NCI-H345 treated with DMSO at 0.1 percent for 48 hours (cell line): Measurements from ENCODE around the gene CDK14.
"Not testable (repeated sequence)": the region's sequence is repeated elsewhere in the genome, so short reads cannot be mapped to it uniquely, and the experiment has no call there.

Experiments used
- DNase-seq: peaks from one replicate; lab custom pipeline; 2025; ENCODE audit not compliant: unreplicated experiment; lab: John Stamatoyannopoulos, UW

The CDK14 gene

GRCh38 chr7:90629297-90629918 lies 33.3 kb downstream of the CDK14 start:
- DNase-seq, result peak; percentile 55

DNA sequence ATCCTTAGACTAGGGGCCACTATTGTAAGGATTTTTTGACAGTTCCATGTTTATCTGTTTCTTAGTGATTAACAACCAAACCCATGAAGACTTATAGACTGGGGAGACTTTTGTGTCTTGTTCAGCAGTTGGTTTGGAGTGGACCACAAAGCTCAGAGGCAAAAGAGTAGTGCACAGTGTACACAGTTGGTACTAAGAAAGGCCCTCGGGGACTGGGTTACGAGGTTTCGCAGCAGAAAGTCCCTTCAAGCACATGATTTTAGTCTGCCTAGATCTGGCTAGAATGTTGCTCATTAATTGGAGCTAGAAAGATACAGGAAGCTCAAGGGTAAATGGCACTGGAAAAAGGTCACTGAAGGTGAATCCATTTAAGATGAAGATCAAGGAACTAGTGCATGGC lies 35.4 kb downstream of the CDK14 start:
- DNase-seq, result no peak

DNA sequence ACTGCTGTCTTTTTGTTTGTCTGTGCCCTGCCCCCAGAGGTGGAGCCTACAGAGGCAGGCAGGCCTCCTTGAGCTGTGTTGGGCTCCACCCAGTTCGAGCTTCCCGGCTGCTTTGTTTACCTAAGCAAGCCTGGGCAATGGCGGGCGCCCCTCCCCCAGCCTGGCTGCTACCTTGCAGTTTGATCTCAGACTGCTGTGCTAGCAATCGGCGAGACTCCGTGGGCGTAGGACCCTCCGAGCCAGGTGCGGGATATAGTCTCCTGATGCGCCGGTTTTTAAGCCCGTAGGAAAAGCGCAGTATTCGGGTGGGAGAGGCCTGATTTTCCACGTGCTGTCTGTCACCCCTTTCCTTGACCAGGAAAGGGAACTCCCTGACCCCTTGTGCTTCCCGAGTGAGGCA lies 43.6 kb downstream of the CDK14 start:
- DNase-seq, result not testable (repeated sequence)

- no peak for DNase-seq
Observed at GRCh38 chr7:90642978-90643377, 46.9 kb downstream of the CDK14 start.

GRCh38 chr7:90645784-90646183 lies 49.7 kb downstream of the CDK14 start:
- DNase-seq, result no peak

DNA sequence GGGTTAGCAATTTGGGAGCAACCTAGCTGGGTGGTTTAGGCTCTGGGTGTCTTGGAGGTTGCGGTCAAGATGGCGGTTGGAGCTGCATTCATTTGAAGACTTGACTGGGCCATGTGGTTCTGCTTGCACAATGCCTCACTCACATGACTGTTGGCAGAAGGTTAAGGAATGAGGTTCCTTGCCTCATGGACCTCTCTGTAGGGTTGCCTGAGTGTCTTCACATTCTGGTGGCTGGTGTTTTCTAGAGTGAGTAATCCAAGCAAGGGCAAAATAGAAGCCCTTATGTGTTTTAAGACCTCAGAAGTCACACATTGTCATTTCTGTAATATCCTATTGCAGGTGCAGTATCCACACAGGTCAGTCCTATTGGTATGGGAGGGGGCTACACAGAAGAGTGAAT lies 52.0 kb downstream of the CDK14 start:
- no peak for DNase-seq

DNA sequence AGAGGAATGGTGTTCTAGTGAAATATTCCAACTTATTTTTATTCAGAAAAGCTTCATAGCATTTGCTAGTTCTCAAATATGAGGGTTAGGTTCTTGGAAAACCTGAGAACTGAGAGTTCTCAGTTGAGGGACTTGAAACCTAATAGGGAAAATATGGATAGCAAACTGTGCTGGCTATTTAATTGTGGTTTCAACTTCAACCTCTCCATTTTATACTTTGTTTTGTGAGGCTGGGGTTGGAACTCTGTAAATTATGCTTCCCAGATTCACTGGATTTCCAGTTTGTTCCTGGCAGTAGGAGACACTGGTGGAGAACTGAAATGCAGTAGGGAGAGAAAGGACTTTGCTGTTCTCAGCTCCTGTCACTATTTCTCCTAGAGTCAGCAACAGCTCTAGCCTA lies 52.7 kb downstream of the CDK14 start:
- DNase-seq, result no peak

DNA sequence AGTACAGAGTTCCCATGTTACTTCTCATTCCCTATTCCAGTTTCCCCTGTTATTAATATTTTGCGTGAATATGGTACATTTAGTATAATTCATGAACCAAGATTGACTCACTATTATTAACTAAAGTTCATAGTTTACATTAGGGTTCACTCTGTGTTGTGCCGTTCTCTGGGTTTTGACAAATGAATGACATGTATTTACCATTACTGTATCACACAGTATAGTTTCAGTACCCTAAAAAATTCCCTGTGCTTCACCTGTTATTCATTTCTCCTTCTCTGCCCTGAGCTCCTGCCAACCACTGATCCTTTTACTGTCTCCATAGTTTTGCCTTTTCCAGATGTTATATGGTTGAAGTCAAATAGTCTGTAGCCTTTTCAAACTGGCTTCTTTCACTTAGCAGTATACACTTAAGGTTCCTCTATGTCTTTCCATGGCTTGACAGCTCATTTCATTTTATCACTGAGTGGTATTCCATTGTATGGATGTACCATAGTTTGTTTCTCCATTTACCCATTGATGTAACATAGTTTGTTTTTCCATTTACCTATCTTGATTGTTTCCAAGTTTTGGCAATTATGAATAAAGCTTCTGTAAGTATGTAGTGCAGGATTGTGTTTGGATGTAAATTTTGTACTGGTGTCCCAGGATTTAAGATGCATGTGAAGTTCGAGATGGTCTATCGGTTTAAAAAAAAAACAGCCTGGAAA lies 58.8 kb downstream of the CDK14 start:
- DNase-seq, result no peak

DNA sequence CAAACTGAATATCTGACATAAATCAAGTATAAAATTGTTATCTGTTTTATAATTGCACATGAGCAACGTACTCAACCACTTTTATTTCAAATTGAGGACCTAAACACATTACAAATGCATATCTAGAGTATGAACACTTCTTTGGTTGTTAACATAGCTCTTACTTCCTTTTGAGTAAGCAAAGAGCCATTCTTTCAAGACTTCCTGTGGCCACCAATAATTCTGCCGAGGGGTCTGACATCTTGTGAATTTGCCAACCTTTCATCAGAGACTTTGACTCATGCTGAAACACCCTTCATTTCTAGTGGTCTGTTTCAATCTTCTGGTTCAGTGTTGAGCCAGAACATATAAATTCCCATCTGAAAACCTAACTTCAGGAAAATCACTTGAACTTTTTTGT lies 59.4 kb downstream of the CDK14 start:
- DNase-seq, result no peak

GRCh38 chr7:90657481-90657880 lies 61.4 kb downstream of the CDK14 start:
- no peak for DNase-seq

DNA sequence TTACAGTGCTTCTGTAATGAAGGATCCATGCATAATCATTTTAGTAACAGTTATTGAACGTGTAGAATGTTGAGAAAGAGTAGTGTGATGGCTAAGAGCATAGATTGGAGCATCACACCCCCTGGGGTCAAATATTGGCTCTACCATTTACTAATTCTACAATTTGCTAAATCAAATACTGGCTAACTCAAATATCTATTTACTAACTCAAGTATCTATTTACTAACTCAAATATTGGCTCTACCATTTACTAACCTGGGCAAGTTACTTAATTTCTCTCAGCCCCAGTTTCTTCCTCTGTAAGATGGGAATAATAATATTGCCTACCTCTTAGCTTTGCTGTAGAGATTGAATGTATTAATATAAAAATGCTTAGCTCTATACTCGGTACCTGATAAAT lies 64.0 kb downstream of the CDK14 start:
- DNase-seq, result no peak

GRCh38 chr7:90660819-90661218 lies 64.7 kb downstream of the CDK14 start:
- no peak for DNase-seq

DNA sequence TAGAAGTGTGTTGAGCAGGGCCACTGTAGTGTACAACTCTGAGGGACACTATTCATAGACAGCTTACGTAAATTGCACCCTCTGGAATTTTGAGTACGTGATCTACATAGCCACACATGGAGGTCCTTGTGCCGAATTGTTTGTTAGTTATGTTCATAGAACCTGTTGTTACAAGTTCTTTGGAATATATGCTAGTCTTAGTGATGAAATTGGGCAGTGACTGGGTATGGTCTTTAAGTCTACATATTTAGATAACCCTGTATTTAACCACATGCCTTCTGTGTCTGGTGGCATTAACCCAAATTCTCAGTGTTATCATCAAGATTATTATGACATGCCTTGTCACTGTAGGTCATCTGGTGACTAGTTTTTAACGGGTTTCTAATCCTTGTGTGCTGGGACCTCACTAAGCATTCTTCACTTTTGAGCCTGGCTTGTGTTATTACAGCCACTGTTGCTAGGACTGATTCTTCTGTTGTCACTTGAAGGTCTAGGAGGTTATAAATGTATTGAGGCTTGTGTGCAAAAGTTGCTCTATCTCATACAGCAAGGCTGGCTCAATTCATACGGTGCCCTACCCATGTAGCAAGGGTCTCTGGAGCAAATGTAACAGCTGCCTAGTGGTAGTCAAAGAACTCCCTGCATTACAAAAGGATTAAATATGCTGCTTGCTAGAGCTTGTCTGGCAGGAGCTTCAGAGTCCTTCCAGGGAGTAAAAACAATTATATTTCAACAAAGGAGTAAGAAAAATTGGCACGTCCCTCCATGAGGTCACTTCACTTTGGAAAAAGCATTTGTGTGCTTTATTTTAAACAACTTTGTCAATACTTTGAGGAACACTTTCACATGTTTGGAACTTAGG lies 65.4 kb downstream of the CDK14 start:
- no peak for DNase-seq

GRCh38 chr7:90663176-90663575 lies 67.1 kb downstream of the CDK14 start:
- no peak for DNase-seq

DNA sequence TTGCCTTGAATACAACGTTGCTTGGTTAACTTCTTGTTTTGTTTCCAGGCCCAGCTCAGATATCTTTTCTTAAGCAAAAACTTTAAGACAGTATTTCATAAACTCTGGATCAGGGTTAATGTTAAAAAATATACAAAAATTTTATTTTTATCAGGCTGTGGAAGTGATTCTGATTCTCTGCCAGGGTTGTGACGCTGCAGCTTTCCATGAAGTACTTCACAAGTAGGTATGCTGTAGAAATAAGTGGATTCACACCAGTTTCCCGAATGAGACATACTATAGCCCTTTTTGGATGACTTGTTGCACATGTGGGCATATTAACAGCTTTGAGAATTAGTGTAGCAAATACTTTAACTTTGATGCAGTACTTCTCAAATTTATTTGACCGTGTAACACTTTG lies 70.1 kb downstream of the CDK14 start:
- DNase-seq, result no peak

- no peak for DNase-seq
Observed at GRCh38 chr7:90668992-90669391, 72.9 kb downstream of the CDK14 start.

GRCh38 chr7:90669492-90669891 lies 73.4 kb downstream of the CDK14 start:
- DNase-seq, result no peak

GRCh38 chr7:90671571-90671970 lies 75.5 kb downstream of the CDK14 start:
- DNase-seq, result no peak

DNA sequence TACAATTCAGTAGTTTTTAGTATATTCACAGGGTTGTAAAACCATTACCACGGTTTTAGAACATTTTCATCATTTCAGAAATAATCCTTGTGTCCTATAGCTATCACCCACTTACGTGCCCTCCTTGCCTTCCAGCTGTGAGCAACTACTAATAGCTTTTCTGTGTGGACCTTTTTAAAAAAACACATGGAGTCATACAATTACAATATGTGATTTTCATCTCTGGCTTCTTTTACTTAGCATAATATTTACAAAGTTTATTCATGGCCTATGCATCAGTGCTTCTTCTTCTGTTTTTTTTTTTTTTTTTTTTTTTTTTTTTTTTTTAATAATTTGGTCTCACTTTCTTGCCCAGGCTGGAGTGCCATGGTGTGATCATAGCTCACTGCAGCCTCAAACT lies 76.1 kb downstream of the CDK14 start:
- DNase-seq, result no peak

- DNase-seq, result no peak
Observed at GRCh38 chr7:90674625-90675024, 78.5 kb downstream of the CDK14 start.

DNA sequence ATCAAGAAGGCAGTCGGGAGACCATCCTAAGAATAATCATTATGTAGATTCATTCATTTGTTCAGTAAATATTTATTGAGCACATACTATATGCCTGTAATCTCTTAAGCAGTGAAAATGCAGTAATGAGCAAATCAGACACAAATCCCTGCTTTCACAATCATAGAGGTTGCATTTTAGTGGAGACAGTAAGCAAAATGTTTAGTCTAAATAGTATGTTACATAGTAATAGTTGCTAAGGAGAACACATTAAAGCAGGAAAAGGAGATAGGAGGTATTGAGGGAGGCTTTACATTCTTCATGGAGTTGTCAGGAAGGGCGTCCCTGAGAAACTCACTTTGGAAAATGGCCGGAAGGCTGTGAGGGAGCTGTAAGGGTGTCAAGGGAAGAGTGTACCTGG lies 79.9 kb downstream of the CDK14 start:
- DNase-seq, result no peak
